Suprapubic skin (tissue), 4 donors: Measurements from ENCODE around the gene PLA2R1.

Experiments
- EP300 ChIP-seq: sonication (generic); formaldehyde crosslinking; IDR thresholded peaks from one replicate; pipeline ENCODE4 v1.6.1; 2017; ENCODE audit warnings: antibody characterized with exemption
- POLR2A ChIP-seq, 2 donors: fragments of 450-650 bp; IDR thresholded peaks; one replicate each; pipeline ENCODE4 v1.6.1; 2017; ENCODE audit warnings: antibody characterized with exemption in 2 of 2, mild to moderate bottlenecking in 2 of 2, moderate library complexity in 2 of 2
- POLR2AphosphoS5 ChIP-seq, 3 donors: sonication (generic); formaldehyde crosslinking; IDR thresholded peaks; one replicate each; pipeline ENCODE4 v1.6.1; 2017; ENCODE audit warnings: antibody characterized with exemption in 3 of 3
- TF ChIP-seq, protein P1 (sequence below), 2 donors: fragments of 200-600 bp in 1 of 2; fragments of 450-650 bp in 1 of 2; sonication (generic) in 1 of 2; IDR thresholded peaks; one replicate each; pipeline ENCODE4 v1.5.1; 2016 to 2019; ENCODE audit warnings: antibody characterized with exemption in 2 of 2, mild to moderate bottlenecking in 1 of 2, moderate library complexity in 1 of 2

GRCh38 chr2:159916511-159916910 is 145.9 kb downstream of the PLA2R1 start:
- TF ChIP-seq POLR2A (IDR thresholded peaks at IDR 0.05) (no peak), EP300 (no peak), POLR2AphosphoS5 (IDR thresholded peaks at IDR 0.05) (no peak)
- TF ChIP-seq, protein P1, sequence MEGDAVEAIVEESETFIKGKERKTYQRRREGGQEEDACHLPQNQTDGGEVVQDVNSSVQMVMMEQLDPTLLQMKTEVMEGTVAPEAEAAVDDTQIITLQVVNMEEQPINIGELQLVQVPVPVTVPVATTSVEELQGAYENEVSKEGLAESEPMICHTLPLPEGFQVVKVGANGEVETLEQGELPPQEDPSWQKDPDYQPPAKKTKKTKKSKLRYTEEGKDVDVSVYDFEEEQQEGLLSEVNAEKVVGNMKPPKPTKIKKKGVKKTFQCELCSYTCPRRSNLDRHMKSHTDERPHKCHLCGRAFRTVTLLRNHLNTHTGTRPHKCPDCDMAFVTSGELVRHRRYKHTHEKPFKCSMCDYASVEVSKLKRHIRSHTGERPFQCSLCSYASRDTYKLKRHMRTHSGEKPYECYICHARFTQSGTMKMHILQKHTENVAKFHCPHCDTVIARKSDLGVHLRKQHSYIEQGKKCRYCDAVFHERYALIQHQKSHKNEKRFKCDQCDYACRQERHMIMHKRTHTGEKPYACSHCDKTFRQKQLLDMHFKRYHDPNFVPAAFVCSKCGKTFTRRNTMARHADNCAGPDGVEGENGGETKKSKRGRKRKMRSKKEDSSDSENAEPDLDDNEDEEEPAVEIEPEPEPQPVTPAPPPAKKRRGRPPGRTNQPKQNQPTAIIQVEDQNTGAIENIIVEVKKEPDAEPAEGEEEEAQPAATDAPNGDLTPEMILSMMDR (IDR thresholded peaks at IDR 0.05), result no peak
